Esophagus squamous epithelium (tissue), 4 donors: ENCODE data around the gene MAIP1.

ENCODE experiments used
- POLR2A ChIP-seq, 4 donors: fragments of 450-650 bp; IDR thresholded peaks; one replicate each; pipeline ENCODE4 v1.6.1; 2017; ENCODE audit warnings: antibody characterized with exemption in 4 of 4, mild to moderate bottlenecking in 4 of 4, moderate library complexity in 3 of 4
- TF ChIP-seq, protein P1 (sequence below), 6 experiments: fragments of 450-650 bp in 4 of 6; fragments of 200-600 bp in 2 of 6; sonication (generic) in 2 of 6; IDR thresholded peaks; one replicate each; pipeline ENCODE4 v1.5.1; 2016 to 2019; ENCODE audit warnings: antibody characterized with exemption in 6 of 6, mild to moderate bottlenecking in 4 of 6, moderate library complexity in 4 of 6

GRCh38 chr2:199928626-199929025 lies 26.8 kb upstream of the MAIP1 start:
- TF ChIP-seq, protein P1, sequence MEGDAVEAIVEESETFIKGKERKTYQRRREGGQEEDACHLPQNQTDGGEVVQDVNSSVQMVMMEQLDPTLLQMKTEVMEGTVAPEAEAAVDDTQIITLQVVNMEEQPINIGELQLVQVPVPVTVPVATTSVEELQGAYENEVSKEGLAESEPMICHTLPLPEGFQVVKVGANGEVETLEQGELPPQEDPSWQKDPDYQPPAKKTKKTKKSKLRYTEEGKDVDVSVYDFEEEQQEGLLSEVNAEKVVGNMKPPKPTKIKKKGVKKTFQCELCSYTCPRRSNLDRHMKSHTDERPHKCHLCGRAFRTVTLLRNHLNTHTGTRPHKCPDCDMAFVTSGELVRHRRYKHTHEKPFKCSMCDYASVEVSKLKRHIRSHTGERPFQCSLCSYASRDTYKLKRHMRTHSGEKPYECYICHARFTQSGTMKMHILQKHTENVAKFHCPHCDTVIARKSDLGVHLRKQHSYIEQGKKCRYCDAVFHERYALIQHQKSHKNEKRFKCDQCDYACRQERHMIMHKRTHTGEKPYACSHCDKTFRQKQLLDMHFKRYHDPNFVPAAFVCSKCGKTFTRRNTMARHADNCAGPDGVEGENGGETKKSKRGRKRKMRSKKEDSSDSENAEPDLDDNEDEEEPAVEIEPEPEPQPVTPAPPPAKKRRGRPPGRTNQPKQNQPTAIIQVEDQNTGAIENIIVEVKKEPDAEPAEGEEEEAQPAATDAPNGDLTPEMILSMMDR (IDR thresholded peaks at IDR 0.05): no peak
- TF ChIP-seq POLR2A (IDR thresholded peaks at IDR 0.05): no peak
